SK-N-SH (cell line): ENCODE data around the gene CCDC88C. TPM values are rescaled to one million over a fixed set of nuclear protein-coding genes. Genes with fewer than 3 reads are reported as not detected.

ENCODE experiments used
- CTCF ChIA-PET: fragments of 300-600, 350-600 bp; formaldehyde crosslinking; extraction: SDS; loops from one replicate; lab custom pipeline; 2021; lab: Yijun Ruan, JAX
- POLR2A ChIA-PET: fragments of 350-600 bp; sonication (Branson Sonifier 250); formaldehyde crosslinking; extraction: SDS; loops from one replicate; lab custom pipeline; 2020; ENCODE audit warnings: antibody characterized with exemption, inconsistent platforms; lab: Yijun Ruan, JAX
- DNase-seq: peaks from one replicate; pipeline ENCODE4 v3.0.0; 2012
- H2AFZ ChIP-seq: fragments of 200-600 bp; sonication (generic); 2 replicates; pipeline ENCODE4 v1.8.1; 2016; ENCODE audit warnings: antibody characterized with exemption, mild to moderate bottlenecking, low read depth
- H3F3A ChIP-seq: fragments of 200-600 bp; sonication (generic); replicated peaks from 2 replicates; pipeline ENCODE3; 2016; ENCODE audit warnings: antibody characterized with exemption, mild to moderate bottlenecking; ENCODE audit not compliant: insufficient read depth
- H3K27ac ChIP-seq, 2 experiments: fragments of 200-500 bp in 1 of 2; fragments of 200-600 bp in 1 of 2; sonication (Bioruptor generic) in 1 of 2; sonication (generic), shearing (Covaris generic) in 1 of 2; 2 replicates each; pipeline versions ENCODE4 v1.5.1 to v1.6.1; 2014 to 2016; ENCODE audit warnings: low read depth in 2 of 2, inconsistent platforms in 1 of 2, low read length in 1 of 2, mild to moderate bottlenecking in 1 of 2, mixed read lengths in 1 of 2
- H3K27me3 ChIP-seq: fragments of 200-600 bp; sonication (generic), shearing (Covaris generic); 2 replicates; pipeline ENCODE4 v1.6.1; 2016; ENCODE audit warnings: mixed run types; ENCODE audit not compliant: insufficient read depth
- H3K36me3 ChIP-seq, 2 experiments: fragments of 200-500 bp in 1 of 2; fragments of 200-600 bp in 1 of 2; sonication (Bioruptor generic) in 1 of 2; sonication (generic) in 1 of 2; replicated peaks in 1 of 2; 2 replicates each; pipeline versions ENCODE3 to v1.5.1; 2014 to 2016; ENCODE audit warnings: low read length in 1 of 2, mild to moderate bottlenecking in 1 of 2; ENCODE audit not compliant: insufficient read depth in 2 of 2, control insufficient read depth in 1 of 2
- H3K4me1 ChIP-seq, 2 experiments: fragments of 200-500 bp in 1 of 2; fragments of 200-600 bp in 1 of 2; sonication (Bioruptor generic) in 1 of 2; sonication (generic), shearing (Covaris generic) in 1 of 2; 2 replicates each; pipeline versions ENCODE4 v1.5.1 to v1.6.1; 2014 to 2016; ENCODE audit warnings: low read depth in 1 of 2, low read length in 1 of 2, mixed run types in 1 of 2; ENCODE audit not compliant: insufficient read depth in 2 of 2, control insufficient read depth in 1 of 2
- H3K4me2 ChIP-seq: fragments of 200-600 bp; sonication (generic), shearing (Covaris generic); 2 replicates; pipeline ENCODE4 v1.6.1; 2017; ENCODE audit warnings: mixed run types
- H3K4me3 ChIP-seq, 2 experiments: fragments of 200-500 bp in 1 of 2; fragments of 200-600 bp in 1 of 2; sonication (Bioruptor generic) in 1 of 2; sonication (generic), shearing (Covaris generic) in 1 of 2; 2 replicates each; pipeline versions ENCODE4 v1.5.1 to v1.8.1; 2014 to 2016; ENCODE audit warnings: low read depth in 2 of 2, inconsistent platforms in 1 of 2, low read length in 1 of 2, mild to moderate bottlenecking in 1 of 2, mixed read lengths in 1 of 2, moderate library complexity in 1 of 2
- H3K79me2 ChIP-seq: fragments of 200-600 bp; sonication (generic); 2 replicates; pipeline ENCODE4 v1.8.1; 2017; ENCODE audit warnings: mild to moderate bottlenecking; ENCODE audit not compliant: insufficient read depth
- H3K9ac ChIP-seq: fragments of 200-600 bp; sonication (generic); 2 replicates; pipeline ENCODE4 v1.6.1; 2017; ENCODE audit warnings: mixed run types
- H3K9me2 ChIP-seq: fragments of 200-600 bp; sonication (generic); 2 replicates; pipeline ENCODE4 v1.6.1; 2017; ENCODE audit warnings: mixed run types
- H3K9me3 ChIP-seq: fragments of 200-600 bp; sonication (generic); 2 replicates; pipeline ENCODE4 v1.6.1; 2017; ENCODE audit warnings: mixed run types, mild to moderate bottlenecking, moderate library complexity
- H4K20me1 ChIP-seq: fragments of 200-600 bp; sonication (generic); 2 replicates; pipeline ENCODE4 v1.6.1; 2017; ENCODE audit warnings: mild to moderate bottlenecking, mixed run types; ENCODE audit not compliant: insufficient read depth
- EP300 ChIP-seq, 2 experiments: IDR thresholded peaks; 2 replicates each; pipeline versions ENCODE4 v1.4.0 to v1.6.1; 2012; ENCODE audit warnings: borderline replicate concordance in 1 of 2, low read depth in 1 of 2, low read length in 1 of 2
- FOXM1 ChIP-seq: IDR thresholded peaks from 2 replicates; pipeline ENCODE4 v1.4.0; 2012; ENCODE audit warnings: low read depth, mild to moderate bottlenecking
- GABPA ChIP-seq: IDR thresholded peaks from 2 replicates; pipeline ENCODE4 v1.4.0; 2012; ENCODE audit warnings: low read depth, mild to moderate bottlenecking
- GATA2 ChIP-seq: sonication (generic); formaldehyde crosslinking; IDR thresholded peaks from 2 replicates; pipeline ENCODE4 v1.5.0; 2020; ENCODE audit warnings: mild to moderate bottlenecking, missing genetic modification reagents
- JUND ChIP-seq: IDR thresholded peaks from 2 replicates; pipeline ENCODE4 v1.4.0; 2012
- MEF2A ChIP-seq: IDR thresholded peaks from 2 replicates; pipeline ENCODE4 v1.4.0; 2012; ENCODE audit warnings: low read depth, borderline replicate concordance
- NRF1 ChIP-seq: IDR thresholded peaks from 2 replicates; pipeline ENCODE4 v1.6.1; 2012; ENCODE audit warnings: low read depth, mild to moderate bottlenecking, low read length
- POLR2AphosphoS5 ChIP-seq: IDR thresholded peaks from 2 replicates; pipeline ENCODE4 v1.6.1; 2012; ENCODE audit warnings: low read depth, low read length
- RAD21 ChIP-seq: IDR thresholded peaks from 2 replicates; pipeline ENCODE4 v1.6.1; 2012; ENCODE audit warnings: mild to moderate bottlenecking, low read length
- RCOR1 ChIP-seq: fragments of 150-350 bp; IDR thresholded peaks from 2 replicates; pipeline ENCODE4 v1.6.1; 2017; ENCODE audit warnings: antibody characterized with exemption, low read length
- RXRA ChIP-seq: IDR thresholded peaks from 2 replicates; pipeline ENCODE4 v1.4.0; 2012; ENCODE audit warnings: low read depth, mild to moderate bottlenecking, borderline replicate concordance
- TEAD4 ChIP-seq: IDR thresholded peaks from 2 replicates; pipeline ENCODE4 v1.4.0; 2012; ENCODE audit warnings: mild to moderate bottlenecking, borderline replicate concordance; ENCODE audit not compliant: insufficient read depth
- WGBS: methylation state at CpG from one replicate; pipeline ENCODE4 v1.1.6; 2017; ENCODE audit warnings: low lambda C conversion rate; 5-methylcytosine and 5-hydroxymethylcytosine counted together
- polyA plus RNA-seq, 3 experiments: library from polyadenylated mRNA; depleted of rRNA; stranded (reverse); fragments of >200 nt; gene quantifications; 2 replicates each; pipeline ENCODE4 v1.2.3, GENCODE V29; 2012
- TF ChIP-seq, protein P1 (sequence below): fragments of 150-350 bp; IDR thresholded peaks from 2 replicates; pipeline ENCODE4 v1.6.1; 2017; ENCODE audit warnings: antibody characterized with exemption, low read length, low read depth, borderline replicate concordance
- TF ChIP-seq, protein P2 (sequence below): fragments of 200-600 bp; sonication (generic); IDR thresholded peaks from 2 replicates; pipeline ENCODE4 v1.6.1; 2017; ENCODE audit warnings: antibody characterized with exemption, mild to moderate bottlenecking, moderate library complexity
- TF ChIP-seq, protein P3 (sequence below): IDR thresholded peaks from 2 replicates; pipeline ENCODE4 v1.4.0; 2012; ENCODE audit warnings: low read depth
- TF ChIP-seq, protein P4 (sequence below): fragments of 150-350 bp; IDR thresholded peaks from 2 replicates; pipeline ENCODE4 v1.6.1; 2016; ENCODE audit warnings: mild to moderate bottlenecking, low read depth, low read length

CCDC88C gene
- polyA plus RNA-seq, 1 of the 3 experiments (the other 2 are of a cell fraction) = 0.39 TPM

DNA sequence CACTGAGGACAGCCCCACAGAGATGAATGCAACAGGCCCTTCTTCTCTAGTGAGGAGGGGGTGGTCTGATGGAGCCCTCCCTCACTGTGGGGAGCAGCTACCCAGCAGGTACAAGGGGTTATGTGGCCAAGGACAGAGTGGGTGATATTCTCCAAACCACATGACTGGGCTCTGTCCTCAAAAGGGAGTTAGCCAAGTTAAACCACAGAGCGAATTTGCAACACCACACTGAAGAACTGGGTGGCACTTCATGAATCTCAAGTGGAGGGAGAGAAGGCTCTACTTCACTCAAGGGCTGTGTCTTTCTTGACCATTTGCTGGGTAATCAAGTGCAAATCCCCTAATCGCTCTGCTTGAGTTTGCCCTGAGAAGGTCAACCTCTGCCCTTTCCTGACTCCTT lies 185.6 kb downstream of the CCDC88C start:
- no peak overlapping the region for H2AFZ ChIP-seq
- TF ChIP-seq EP300 (IDR thresholded peaks at IDR 0.05; ENCODE audit: borderline replicate concordance in 1 of 2, low read depth in 1 of 2, low read length in 1 of 2) (no peak), FOXM1 (no peak), MEF2A (no peak), GABPA (no peak), RXRA (no peak), GATA2 (CRISPR knock-in tag) (no peak), POLR2AphosphoS5 (no peak), JUND (no peak), RCOR1 (no peak)
- TF ChIP-seq, protein P1, sequence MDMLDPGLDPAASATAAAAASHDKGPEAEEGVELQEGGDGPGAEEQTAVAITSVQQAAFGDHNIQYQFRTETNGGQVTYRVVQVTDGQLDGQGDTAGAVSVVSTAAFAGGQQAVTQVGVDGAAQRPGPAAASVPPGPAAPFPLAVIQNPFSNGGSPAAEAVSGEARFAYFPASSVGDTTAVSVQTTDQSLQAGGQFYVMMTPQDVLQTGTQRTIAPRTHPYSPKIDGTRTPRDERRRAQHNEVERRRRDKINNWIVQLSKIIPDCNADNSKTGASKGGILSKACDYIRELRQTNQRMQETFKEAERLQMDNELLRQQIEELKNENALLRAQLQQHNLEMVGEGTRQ = no peak
- TF ChIP-seq, protein P2, sequence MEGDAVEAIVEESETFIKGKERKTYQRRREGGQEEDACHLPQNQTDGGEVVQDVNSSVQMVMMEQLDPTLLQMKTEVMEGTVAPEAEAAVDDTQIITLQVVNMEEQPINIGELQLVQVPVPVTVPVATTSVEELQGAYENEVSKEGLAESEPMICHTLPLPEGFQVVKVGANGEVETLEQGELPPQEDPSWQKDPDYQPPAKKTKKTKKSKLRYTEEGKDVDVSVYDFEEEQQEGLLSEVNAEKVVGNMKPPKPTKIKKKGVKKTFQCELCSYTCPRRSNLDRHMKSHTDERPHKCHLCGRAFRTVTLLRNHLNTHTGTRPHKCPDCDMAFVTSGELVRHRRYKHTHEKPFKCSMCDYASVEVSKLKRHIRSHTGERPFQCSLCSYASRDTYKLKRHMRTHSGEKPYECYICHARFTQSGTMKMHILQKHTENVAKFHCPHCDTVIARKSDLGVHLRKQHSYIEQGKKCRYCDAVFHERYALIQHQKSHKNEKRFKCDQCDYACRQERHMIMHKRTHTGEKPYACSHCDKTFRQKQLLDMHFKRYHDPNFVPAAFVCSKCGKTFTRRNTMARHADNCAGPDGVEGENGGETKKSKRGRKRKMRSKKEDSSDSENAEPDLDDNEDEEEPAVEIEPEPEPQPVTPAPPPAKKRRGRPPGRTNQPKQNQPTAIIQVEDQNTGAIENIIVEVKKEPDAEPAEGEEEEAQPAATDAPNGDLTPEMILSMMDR = no peak
- TF ChIP-seq, protein P3, sequence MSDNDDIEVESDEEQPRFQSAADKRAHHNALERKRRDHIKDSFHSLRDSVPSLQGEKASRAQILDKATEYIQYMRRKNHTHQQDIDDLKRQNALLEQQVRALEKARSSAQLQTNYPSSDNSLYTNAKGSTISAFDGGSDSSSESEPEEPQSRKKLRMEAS = no peak
- H3K27me3 ChIP-seq = no peaks in the 10 kb centered on the region
- H4K20me1 ChIP-seq = no peaks in the 10 kb centered on the region
- H3K27ac ChIP-seq = no peak overlapping the region
- H3K4me3 ChIP-seq = no peak overlapping the region
- H3K9me2 ChIP-seq = no peaks in the 10 kb centered on the region
- no peaks in the 10 kb centered on the region for H3K9me3 ChIP-seq
- ChIA-PET CTCF (no interaction called here), POLR2A (interaction anchor here (0.5 kb wide), 1 partner anchor 13 kb away, joined by 5 read pairs; no protein-coding TSS in a partner anchor)
- no peaks in the 10 kb centered on the region for H3K79me2 ChIP-seq
- no peaks in the 10 kb centered on the region for H3F3A ChIP-seq
- H3K4me2 ChIP-seq = no peak overlapping the region
- 70% methylated on average over 2 of the region's 2 CpGs for WGBS
- no peak overlapping the region for H3K9ac ChIP-seq
- DNase-seq = no peak
- no peaks in the 10 kb centered on the region; a peak in 1 of 4 replicates for H3K4me1 ChIP-seq
- H3K36me3 ChIP-seq = no peaks in the 10 kb centered on the region

DNA sequence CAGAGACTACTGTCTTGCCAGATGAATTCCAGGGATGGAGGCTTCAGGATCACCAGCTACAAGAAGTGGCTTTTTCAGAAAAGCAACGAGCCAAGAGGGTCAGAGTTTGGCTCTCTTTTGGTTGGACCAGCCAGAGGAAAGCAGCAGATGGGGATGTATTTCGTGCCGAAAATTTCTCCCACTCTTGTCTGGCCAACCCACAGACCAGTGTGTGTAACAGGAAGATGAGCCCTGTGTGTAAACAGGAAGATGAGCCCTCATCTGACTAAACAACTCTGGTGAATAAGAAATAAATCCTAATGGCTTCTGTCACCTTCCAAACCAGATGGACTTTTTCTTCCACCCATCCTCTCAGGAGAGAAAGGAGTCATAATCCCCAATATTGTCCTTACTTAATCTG lies 186.2 kb downstream of the CCDC88C start:
- Histone ChIP-seq H3F3A (no peaks in the 10 kb centered on the region), H3K4me1 (no peaks in the 10 kb centered on the region; a peak in 1 of 4 replicates), H3K9me3 (no peaks in the 10 kb centered on the region), H3K9me2 (no peaks in the 10 kb centered on the region), H3K36me3 (no peaks in the 10 kb centered on the region), H3K27me3 (no peaks in the 10 kb centered on the region), H3K9ac (no peak overlapping the region), H3K79me2 (no peaks in the 10 kb centered on the region), H4K20me1 (no peaks in the 10 kb centered on the region), H3K27ac (no peak overlapping the region), H3K4me2 (no peak overlapping the region), H3K4me3 (no peak overlapping the region), H2AFZ (no peak overlapping the region)
- TF ChIP-seq JUND (no peak), NRF1 (no peak), TEAD4 (no peak), MEF2A (no peak), POLR2AphosphoS5 (no peak), RAD21 (no peak)
- TF ChIP-seq, protein P4, sequence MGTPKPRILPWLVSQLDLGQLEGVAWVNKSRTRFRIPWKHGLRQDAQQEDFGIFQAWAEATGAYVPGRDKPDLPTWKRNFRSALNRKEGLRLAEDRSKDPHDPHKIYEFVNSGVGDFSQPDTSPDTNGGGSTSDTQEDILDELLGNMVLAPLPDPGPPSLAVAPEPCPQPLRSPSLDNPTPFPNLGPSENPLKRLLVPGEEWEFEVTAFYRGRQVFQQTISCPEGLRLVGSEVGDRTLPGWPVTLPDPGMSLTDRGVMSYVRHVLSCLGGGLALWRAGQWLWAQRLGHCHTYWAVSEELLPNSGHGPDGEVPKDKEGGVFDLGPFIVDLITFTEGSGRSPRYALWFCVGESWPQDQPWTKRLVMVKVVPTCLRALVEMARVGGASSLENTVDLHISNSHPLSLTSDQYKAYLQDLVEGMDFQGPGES = no peak
- TF ChIP-seq, protein P3 = no peak
- DNase-seq = no peak
- CTCF ChIA-PET = no interaction called here
- POLR2A ChIA-PET = no interaction called here
- WGBS = 69% methylated on average over 3 of the region's 3 CpGs
